Regular cardiac myocyte (primary cell): ENCODE measurements around the gene NDUFAF5. TPM values are rescaled to one million over a fixed set of nuclear protein-coding genes. Genes with fewer than 3 reads are reported as not detected.

Source experiments
- total RNA-seq: library from RNA; depleted of rRNA; stranded (reverse); fragments of >200 nt; gene quantifications from 2 replicates; pipeline ENCODE4 v1.2.3, GENCODE V29; 2014

NDUFAF5 gene
- total RNA-seq: 12.7 and 17.1 TPM in 2 replicates

GRCh38 chr20:13784893-13785715, at the start of gene NDUFAF5, which contains the start of gene ESF1:
NDUFAF5 (plus strand) TSS chr20:13785028; CDS start chr20:13785069, 41 bp downstream.
ESF1 (minus strand) TSS chr20:13784919; CDS start chr20:13783140, 1,779 bp downstream.

Other genes starting within 250 kb of the NDUFAF5 start
- gene TASP1, start 146.1 kb upstream of the NDUFAF5 start, total RNA-seq: 9.0 and 13.5 TPM in 2 replicates
- gene ESF1, start 109 bp upstream of the NDUFAF5 start, total RNA-seq: 14.9 and 23.2 TPM in 2 replicates
- not detected in 2 replicates for gene SEL1L2, start 205.6 kb downstream of the NDUFAF5 start, total RNA-seq
- gene MACROD2, start 210.5 kb downstream of the NDUFAF5 start, total RNA-seq: under 0.01 TPM in 2 replicates